Chondrocyte (in vitro differentiated cells): Measurements from ENCODE around the gene DDIT4. TPM values are rescaled to one million over a fixed set of nuclear protein-coding genes. Genes with fewer than 3 reads are reported as not detected.
A peak's percentile ranks its signal among the peaks of the same experiment; 100 is the strongest.

Source experiments
- DNase-seq: peaks from one replicate; pipeline ENCODE4 v3.0.0; 2021; ENCODE audit warnings: mixed read lengths, low spot score
- H3K27ac Mint-ChIP-seq: one replicate; pipeline ENCODE4 v1.8.0; 2021; ENCODE audit warnings: mild to moderate bottlenecking, moderate library complexity, mixed read lengths; ENCODE audit not compliant: unreplicated experiment
- H3K27me3 Mint-ChIP-seq: 2 replicates; pipeline ENCODE4 v1.8.0; 2021; ENCODE audit warnings: low read depth, mixed read lengths
- H3K36me3 Mint-ChIP-seq: 2 replicates; pipeline ENCODE4 v1.8.0; 2021; ENCODE audit warnings: low read depth, mixed read lengths
- H3K4me1 Mint-ChIP-seq: 2 replicates; pipeline ENCODE4 v1.8.0; 2021; ENCODE audit warnings: low read depth, mild to moderate bottlenecking, mixed read lengths
- H3K4me3 Mint-ChIP-seq: one replicate; pipeline ENCODE4 v1.8.0; 2021; ENCODE audit warnings: mild to moderate bottlenecking, moderate library complexity, mixed read lengths; ENCODE audit not compliant: unreplicated experiment
- H3K9me3 Mint-ChIP-seq: 2 replicates; pipeline ENCODE4 v1.8.0; 2021; ENCODE audit warnings: low read depth, mixed read lengths
- CTCF ChIP-seq: fragments of 200-600 bp; sonication (generic); IDR thresholded peaks from 2 replicates; pipeline ENCODE4 v1.5.0; 2021; ENCODE audit warnings: antibody characterized with exemption, mild to moderate bottlenecking, moderate library complexity
- total RNA-seq: library from RNA; stranded (reverse); gene quantifications from 3 replicates; pipeline ENCODE4 v1.2.1, GENCODE V29; 2021

Gene DDIT4
- total RNA-seq, 1 donor from 2014 or later: 241 TPM

- no peak for DNase-seq
- H3K4me1 Mint-ChIP-seq: peaks cover 74% of the 10 kb centered on the region
- H3K27me3 Mint-ChIP-seq: no peaks in the 10 kb centered on the region
- no peak for TF ChIP-seq CTCF
- H3K36me3 Mint-ChIP-seq: no peaks in the 10 kb centered on the region
- H3K9me3 Mint-ChIP-seq: no peaks in the 10 kb centered on the region
- H3K4me3 Mint-ChIP-seq: no peak overlapping the region
- peak overlapping the region; percentile 100 for H3K27ac Mint-ChIP-seq
These were observed 48.7 kb downstream of the DDIT4 start for GRCh38 chr10:72322280-72323058.

GRCh38 chr10:72323108-72323749 lies 49.5 kb downstream of the DDIT4 start:
- Mint-ChIP-seq H3K27ac (peak overlapping the region; percentile 100), H3K27me3 (no peaks in the 10 kb centered on the region), H3K9me3 (no peaks in the 10 kb centered on the region), H3K4me3 (no peak overlapping the region), H3K4me1 (peaks cover 80% of the 10 kb centered on the region), H3K36me3 (no peaks in the 10 kb centered on the region)
- TF ChIP-seq CTCF: no peak
- DNase-seq: no peak

- H3K4me3 Mint-ChIP-seq: no peak overlapping the region
- DNase-seq: no peak
- H3K27ac Mint-ChIP-seq: peak overlapping the region; percentile 81
- H3K27me3 Mint-ChIP-seq: no peaks in the 10 kb centered on the region
- no peaks in the 10 kb centered on the region for H3K9me3 Mint-ChIP-seq
- H3K4me1 Mint-ChIP-seq: peaks cover 81% of the 10 kb centered on the region
- no peaks in the 10 kb centered on the region for H3K36me3 Mint-ChIP-seq
- no peak for TF ChIP-seq CTCF
These were observed 50.1 kb downstream of the DDIT4 start for GRCh38 chr10:72323771-72324191.

Other genes with a start within 250 kb of the DDIT4 start
- 0.32 to 1.4 TPM (median 0.80 TPM) in 3 replicates for gene SPOCK2, start 185.4 kb upstream of the DDIT4 start, total RNA-seq
- gene ANAPC16, start 57.9 kb upstream of the DDIT4 start, total RNA-seq: 48.5 to 54.4 TPM (median 52.9 TPM) in 3 replicates
- 31.6 to 36.8 TPM (median 35.4 TPM) in 3 replicates for gene ASCC1, start 57.6 kb upstream of the DDIT4 start, total RNA-seq
- gene DNAJB12, start 81.0 kb downstream of the DDIT4 start, total RNA-seq: 27.3 to 29.8 TPM (median 28.7 TPM) in 3 replicates